Endothelial cell of umbilical vein (primary cell): ENCODE measurements around the gene MPST. TPM values are rescaled to one million over a fixed set of nuclear protein-coding genes. Genes with fewer than 3 reads are reported as not detected.

ENCODE experiments used
- BruUV-seq: library from RNA; stranded (reverse); fragments of 400-500 nt; replicated peaks from 2 replicates; lab custom pipeline; 2021; lab: Mats Ljungman, UMichigan
- CTCF ChIA-PET: fragments of 300-600, 350-600 bp; sonication (Branson Sonifier 250); formaldehyde crosslinking; loops from one replicate; lab custom pipeline; 2021; ENCODE audit warnings: antibody characterized with exemption, inconsistent platforms; lab: Charles Lee
- POLR2A ChIA-PET: fragments of 300-600, 350-600 bp; sonication (Branson Sonifier 250); formaldehyde crosslinking; loops from one replicate; lab custom pipeline; 2021; ENCODE audit warnings: antibody characterized with exemption, inconsistent platforms; lab: Charles Lee
- DNase-seq: peaks from one replicate; pipeline ENCODE4 v3.0.0-alpha.2; 2011; ENCODE audit warnings: low read depth, low spot score
- FAIRE-seq: peaks from 2 replicates; lab custom pipeline; 2011; peaks lifted over from hg19 to GRCh38; lab: Jason Lieb, UNC
- H2AFZ ChIP-seq: 2 replicates; pipeline ENCODE4 v1.6.0; 2012; ENCODE audit warnings: low read depth, low read length, control low read depth, inconsistent platforms
- H3K27ac ChIP-seq: 2 replicates; pipeline ENCODE4 v1.5.1; 2011; ENCODE audit warnings: low read depth, mild to moderate bottlenecking, control low read depth, low read length, moderate library complexity; ENCODE audit not compliant: insufficient read depth
- H3K27me3 ChIP-seq, 2 experiments: 2 replicates each; pipeline versions ENCODE4 v1.6.0 to v1.6.1; 2011; ENCODE audit warnings: low read length in 2 of 2, mixed read lengths in 1 of 2; ENCODE audit not compliant: control insufficient read depth in 2 of 2, insufficient read depth in 2 of 2
- H3K36me3 ChIP-seq, 2 experiments: 2 replicates in 1 of 2; 3 replicates in 1 of 2; pipeline ENCODE4 v1.5.1; 2011; ENCODE audit warnings: low read length in 2 of 2, mild to moderate bottlenecking in 1 of 2, moderate library complexity in 1 of 2; ENCODE audit not compliant: control insufficient read depth in 2 of 2, insufficient read depth in 2 of 2; ENCODE audit errors: extremely low read depth in 1 of 2
- H3K4me1 ChIP-seq: 3 replicates; pipeline ENCODE4 v1.5.1; 2011; ENCODE audit warnings: mild to moderate bottlenecking, low read length; ENCODE audit not compliant: control insufficient read depth, insufficient read depth; ENCODE audit errors: extremely low read depth
- H3K4me2 ChIP-seq: 2 replicates; pipeline ENCODE4 v1.6.1; 2011; ENCODE audit warnings: low read length, control low read depth, mixed read lengths; ENCODE audit not compliant: insufficient read depth
- H3K4me3 ChIP-seq, 3 experiments: fragments of 200-600 bp in 1 of 3; sonication (generic), shearing (Covaris generic) in 1 of 3; replicated peaks in 1 of 3; 2 replicates each; pipeline ENCODE4 v1.5.1; 2011 to 2016; ENCODE audit warnings: control low read depth in 3 of 3, low read length in 3 of 3, mild to moderate bottlenecking in 2 of 3, inconsistent platforms in 1 of 3, low read depth in 1 of 3, moderate library complexity in 1 of 3; ENCODE audit not compliant: insufficient read depth in 1 of 3
- H3K79me2 ChIP-seq: 2 replicates; pipeline ENCODE4 v1.6.0; 2012; ENCODE audit warnings: low read length, inconsistent platforms; ENCODE audit not compliant: control insufficient read depth, insufficient read depth
- H3K9ac ChIP-seq: replicated peaks from 2 replicates; pipeline ENCODE3; 2011; ENCODE audit warnings: low read length, control low read depth; ENCODE audit not compliant: insufficient read depth; ENCODE audit errors: extremely low read depth
- H3K9me1 ChIP-seq: replicated peaks from 3 replicates; pipeline ENCODE4 v1.6.0; 2011; ENCODE audit warnings: mild to moderate bottlenecking, low read length; ENCODE audit not compliant: control insufficient read depth, insufficient read depth; ENCODE audit errors: extremely low read depth
- H3K9me3 ChIP-seq: replicated peaks from 2 replicates; pipeline ENCODE4 v1.5.1; 2012; ENCODE audit warnings: low read length, inconsistent platforms; ENCODE audit not compliant: control insufficient read depth, insufficient read depth
- H4K20me1 ChIP-seq: replicated peaks from 2 replicates; pipeline ENCODE3; 2011; ENCODE audit warnings: mild to moderate bottlenecking, low read length; ENCODE audit not compliant: control insufficient read depth, insufficient read depth; ENCODE audit errors: extremely low read depth
- EZH2 ChIP-seq: IDR thresholded peaks from 2 replicates; pipeline ENCODE4 v1.6.1; 2012; ENCODE audit warnings: borderline replicate concordance, low read depth, mild to moderate bottlenecking, moderate library complexity, low read length, inconsistent platforms; ENCODE audit not compliant: severe bottlenecking
- FOS ChIP-seq: IDR thresholded peaks from 2 replicates; pipeline ENCODE4 v1.6.1; 2011; ENCODE audit warnings: mild to moderate bottlenecking, low read length, moderate library complexity, borderline replicate concordance; ENCODE audit not compliant: insufficient read depth
- GATA2 ChIP-seq: IDR thresholded peaks from 2 replicates; pipeline ENCODE4 v1.7.0; 2011; ENCODE audit warnings: low read depth, mild to moderate bottlenecking, moderate library complexity, mixed read lengths, low read length; ENCODE audit not compliant: insufficient read length, insufficient read depth
- MAX ChIP-seq: IDR thresholded peaks from 2 replicates; pipeline ENCODE4 v1.6.1; 2011; ENCODE audit not compliant: insufficient read depth, insufficient read length
- MYC ChIP-seq: IDR thresholded peaks from one replicate; pipeline ENCODE4 v1.6.1; 2011; ENCODE audit warnings: mild to moderate bottlenecking, low read depth, low read length
- POLR2A ChIP-seq: IDR thresholded peaks from 2 replicates; pipeline ENCODE4 v1.6.1; 2012; ENCODE audit warnings: low read depth, mild to moderate bottlenecking, control low read depth, low read length
- POLR2AphosphoS5 ChIP-seq: IDR thresholded peaks from 2 replicates; pipeline ENCODE4 v1.6.1; 2012; ENCODE audit warnings: low read depth, mild to moderate bottlenecking, control low read depth, low read length, moderate library complexity; ENCODE audit not compliant: insufficient read depth
- dilution Hi-C: fragments of 300-500 bp; cut with MboI; formaldehyde crosslinking; loops from one replicate; pipeline ENCODE4 v1.15.0; 2019; ENCODE audit warnings: low sequenced_read_pairs; ENCODE audit not compliant: extremely low pct_ligation_motif_present
- intact Hi-C: fragments of 100-400 bp; cut with micrococcal nuclease; formaldehyde crosslinking; loops from one replicate; pipeline ENCODE4 v1.10.0; 2022
- polyA plus RNA-seq, 4 experiments: library from polyadenylated mRNA; depleted of rRNA in 3 of 4; stranded (reverse) in 3 of 4; unstranded in 1 of 4; fragments of >200 nt; gene quantifications; 2 replicates each; pipeline versions ENCODE4 v1.2.1 to v1.2.3, GENCODE V29; 2011 to 2012; ENCODE audit warnings: missing spikeins in 1 of 4
- total RNA-seq: library from RNA; stranded (reverse); gene quantifications from 2 replicates; pipeline ENCODE4 v1.2.3, GENCODE V29; 2021
- TF ChIP-seq, protein P1 (sequence below), 2 donors: IDR thresholded peaks; 1 replicate in 1 of 2; 2 replicates in 1 of 2; pipeline ENCODE4 v1.5.1; 2011; ENCODE audit warnings: low read length in 2 of 2, mild to moderate bottlenecking in 2 of 2, moderate library complexity in 2 of 2, control low read depth in 1 of 2, inconsistent platforms in 1 of 2, low read depth in 1 of 2; ENCODE audit not compliant: insufficient read depth in 1 of 2; ENCODE audit errors: extremely low read depth in 1 of 2

Gene MPST
- total and polyA plus RNA-seq, 2 donors (not counting 3 experiments of a cell fraction or from before 2014, with no cell fraction given), result 93.2 to 124 TPM

- CTCF ChIA-PET, result interaction anchor here (0.8 to 9.1 kb wide), 5 partner anchors 12 to 224 kb away, joined by 3 to 120 read pairs (median 4); partner anchors contain the start of gene NCF4
- Histone ChIP-seq H3K79me2 (no peaks in the 10 kb centered on the region), H3K27ac (no peak overlapping the region), H4K20me1 (no peaks in the 10 kb centered on the region), H3K4me2 (no peak overlapping the region), H3K9me3 (peaks cover 2% of the 10 kb centered on the region), H3K9me1 (no peaks in the 10 kb centered on the region), H3K4me3 (no peak overlapping the region), H3K27me3 (peaks cover 0 to 5% of the 10 kb centered on the region in 2 experiments), H2AFZ (no peak overlapping the region), H3K4me1 (no peaks in the 10 kb centered on the region), H3K36me3 (no peaks in the 10 kb centered on the region), H3K9ac (no peak overlapping the region)
- no TSS peak for BruUV-seq
- TF ChIP-seq MYC, result no peak
- POLR2A ChIA-PET, result no interaction called here
- FAIRE-seq, result no peak
- no peak for DNase-seq
- dilution Hi-C loops (no loop called here), intact Hi-C loops (loop anchor here (10.0 kb wide), 1 partner anchor 417 kb away; no protein-coding TSS in a partner anchor)
Observed at GRCh38 chr22:36981247-36981775, 38.2 kb upstream of the MPST start.

DNA sequence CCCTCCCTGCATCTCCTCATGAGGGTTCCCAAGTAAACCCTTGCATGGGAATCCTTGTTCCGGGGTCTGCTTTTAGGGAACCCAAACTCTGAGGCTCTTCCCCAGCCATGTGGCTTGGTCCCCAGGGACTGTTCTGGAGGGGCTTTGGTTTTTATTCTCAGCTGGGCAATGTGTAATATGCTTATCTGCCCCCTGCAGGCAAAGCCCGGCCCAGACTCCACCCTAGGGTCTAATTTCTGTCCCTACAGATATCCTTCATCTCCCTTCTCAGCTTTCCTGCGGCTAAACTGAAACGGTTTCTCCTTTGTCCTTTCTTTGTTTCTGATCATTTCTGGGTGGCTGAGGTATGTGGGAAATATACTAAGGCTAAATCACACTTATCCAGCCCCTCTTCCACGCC is 37.4 kb upstream of the MPST start:
- no peak overlapping the region for H3K4me3 ChIP-seq
- no peak overlapping the region for H3K9ac ChIP-seq
- no peaks in the 10 kb centered on the region for H3K36me3 ChIP-seq
- H3K4me2 ChIP-seq, result no peak overlapping the region
- H3K27me3 ChIP-seq, result peaks cover 3 to 5% of the 10 kb centered on the region in 2 experiments
- FAIRE-seq (no peak), DNase-seq (no peak)
- H3K27ac ChIP-seq, result no peak overlapping the region
- no peak overlapping the region for H2AFZ ChIP-seq
- ChIA-PET CTCF (interaction anchor here (1.0 to 9.1 kb wide), 6 partner anchors 10 to 226 kb away, joined by 3 to 120 read pairs (median 4); partner anchors contain the start of gene NCF4), POLR2A (no interaction called here)
- H3K4me1 ChIP-seq, result no peaks in the 10 kb centered on the region
- intact Hi-C loops (loop anchor here (10.0 kb wide), 1 partner anchor 417 kb away; no protein-coding TSS in a partner anchor), dilution Hi-C loops (no loop called here)
- H3K9me3 ChIP-seq, result peaks cover 2% of the 10 kb centered on the region
- no peaks in the 10 kb centered on the region for H4K20me1 ChIP-seq
- H3K79me2 ChIP-seq, result no peaks in the 10 kb centered on the region
- TF ChIP-seq, protein P1, sequence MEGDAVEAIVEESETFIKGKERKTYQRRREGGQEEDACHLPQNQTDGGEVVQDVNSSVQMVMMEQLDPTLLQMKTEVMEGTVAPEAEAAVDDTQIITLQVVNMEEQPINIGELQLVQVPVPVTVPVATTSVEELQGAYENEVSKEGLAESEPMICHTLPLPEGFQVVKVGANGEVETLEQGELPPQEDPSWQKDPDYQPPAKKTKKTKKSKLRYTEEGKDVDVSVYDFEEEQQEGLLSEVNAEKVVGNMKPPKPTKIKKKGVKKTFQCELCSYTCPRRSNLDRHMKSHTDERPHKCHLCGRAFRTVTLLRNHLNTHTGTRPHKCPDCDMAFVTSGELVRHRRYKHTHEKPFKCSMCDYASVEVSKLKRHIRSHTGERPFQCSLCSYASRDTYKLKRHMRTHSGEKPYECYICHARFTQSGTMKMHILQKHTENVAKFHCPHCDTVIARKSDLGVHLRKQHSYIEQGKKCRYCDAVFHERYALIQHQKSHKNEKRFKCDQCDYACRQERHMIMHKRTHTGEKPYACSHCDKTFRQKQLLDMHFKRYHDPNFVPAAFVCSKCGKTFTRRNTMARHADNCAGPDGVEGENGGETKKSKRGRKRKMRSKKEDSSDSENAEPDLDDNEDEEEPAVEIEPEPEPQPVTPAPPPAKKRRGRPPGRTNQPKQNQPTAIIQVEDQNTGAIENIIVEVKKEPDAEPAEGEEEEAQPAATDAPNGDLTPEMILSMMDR (IDR thresholded peaks at IDR 0.05; ENCODE audit: extremely low read depth in 1 of 2, insufficient read depth in 1 of 2, low read depth in 1 of 2, low read length in 2 of 2), result peak; percentile 14 to 17
- no peak for TF ChIP-seq POLR2AphosphoS5
- no peak for TF ChIP-seq POLR2A
- TF ChIP-seq MYC, result no peak
- TF ChIP-seq FOS, result no peak
- TF ChIP-seq EZH2, result no peak
- TF ChIP-seq MAX, result no peak
- TF ChIP-seq GATA2, result no peak
- H3K9me1 ChIP-seq, result no peaks in the 10 kb centered on the region
- no TSS peak for BruUV-seq
